Activated CD8-positive, alpha-beta memory T cell treated with anti-CD3 and anti-CD28 coated beads for 24 hours (primary cell): ENCODE measurements around the gene AK9.
"Not testable (repeated sequence)": the region's sequence is repeated elsewhere in the genome, so short reads cannot be mapped to it uniquely, and the experiment has no call there.

Experiments
- DNase-seq: peaks from one replicate; pipeline ENCODE4 v3.0.0-alpha.2; 2020

Gene AK9

GRCh38 chr6:109693111-109693510 lies 2.1 kb upstream of the AK9 start:
- no peak for DNase-seq

GRCh38 chr6:109690373-109690736 lies 647 bp downstream of the AK9 start:
- peak; percentile 84 for DNase-seq

GRCh38 chr6:109687271-109687761 lies 3.7 kb downstream of the AK9 start:
- DNase-seq = peak; percentile 57

GRCh38 chr6:109686566-109687265 lies 4.3 kb downstream of the AK9 start:
- DNase-seq = no peak

GRCh38 chr6:109678661-109679505 lies 12.1 kb downstream of the AK9 start:
- not testable (repeated sequence) for DNase-seq

- DNase-seq = no peak
Measured at GRCh38 chr6:109678240-109678639, 12.8 kb downstream of the AK9 start.

GRCh38 chr6:109676724-109677123 lies 14.3 kb downstream of the AK9 start:
- DNase-seq = no peak

GRCh38 chr6:109672839-109673238 lies 18.2 kb downstream of the AK9 start:
- DNase-seq = no peak

- DNase-seq = no peak
Measured at GRCh38 chr6:109672175-109672574, 18.8 kb downstream of the AK9 start.

- no peak for DNase-seq
Measured at GRCh38 chr6:109671733-109672132, 19.3 kb downstream of the AK9 start.

- no peak for DNase-seq
Measured at GRCh38 chr6:109669811-109670210, 21.2 kb downstream of the AK9 start.

GRCh38 chr6:109662192-109662591 lies 28.8 kb downstream of the AK9 start:
- DNase-seq = no peak

GRCh38 chr6:109660526-109661320 lies 30.3 kb downstream of the AK9 start:
- DNase-seq = no peak

GRCh38 chr6:109655761-109656262 lies 35.2 kb downstream of the AK9 start:
- no peak for DNase-seq

GRCh38 chr6:109653264-109653663 lies 37.7 kb downstream of the AK9 start:
- no peak for DNase-seq

GRCh38 chr6:109644131-109644530 lies 46.9 kb downstream of the AK9 start:
- no peak for DNase-seq

GRCh38 chr6:109632405-109632804 lies 58.6 kb downstream of the AK9 start:
- no peak for DNase-seq

GRCh38 chr6:109631403-109631802 lies 59.6 kb downstream of the AK9 start:
- DNase-seq = no peak

GRCh38 chr6:109628158-109629000 lies 62.6 kb downstream of the AK9 start:
- no peak for DNase-seq

GRCh38 chr6:109626311-109626710 lies 64.7 kb downstream of the AK9 start:
- DNase-seq = no peak

- DNase-seq = no peak
Measured at GRCh38 chr6:109625199-109625598, 65.8 kb downstream of the AK9 start.

GRCh38 chr6:109623288-109623687 lies 67.7 kb downstream of the AK9 start:
- no peak for DNase-seq
